Activated CD4-positive, alpha-beta T cell treated with anti-CD3 and anti-CD28 coated beads, Interleukin-2, amount 50 U/mL, for 24 hours (primary cell): ENCODE measurements around the gene SEC22B.
"Not testable (repeated sequence)": the region's sequence is repeated elsewhere in the genome, so short reads cannot be mapped to it uniquely, and the experiment has no call there.

Experiments
- DNase-seq, 2 donors: peaks; one replicate each; pipeline ENCODE4 v3.0.0-alpha.2; 2020; ENCODE audit warnings: low read depth in 1 of 2, low spot score in 1 of 2

The SEC22B gene

GRCh38 chr1:120176092-120176855 lies at the start of gene SEC22B:
SEC22B (minus strand) TSS chr1:120176520; CDS start chr1:120176381, 139 bp downstream.
- peak; percentile 66 to 89 for DNase-seq

DNA sequence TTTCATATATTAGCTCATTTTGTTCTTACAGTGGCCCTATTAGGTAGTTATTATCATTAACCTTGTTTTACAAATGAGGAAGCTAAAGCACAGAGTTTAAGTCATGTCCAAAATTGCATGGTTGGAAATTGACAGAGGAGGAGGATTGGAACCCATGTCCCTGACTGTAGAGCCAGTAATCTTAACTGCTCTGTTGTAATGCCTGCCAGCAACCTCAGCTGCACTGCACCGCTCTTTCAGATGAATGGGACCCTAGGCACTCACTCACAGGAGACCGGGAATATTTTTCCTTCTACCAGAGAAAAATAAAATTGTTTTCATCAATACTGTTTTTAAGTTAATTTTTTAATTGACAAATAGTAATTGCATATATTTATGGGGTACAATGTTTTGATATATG lies 41.6 kb upstream of the SEC22B start:
- DNase-seq, result not testable (repeated sequence)

DNA sequence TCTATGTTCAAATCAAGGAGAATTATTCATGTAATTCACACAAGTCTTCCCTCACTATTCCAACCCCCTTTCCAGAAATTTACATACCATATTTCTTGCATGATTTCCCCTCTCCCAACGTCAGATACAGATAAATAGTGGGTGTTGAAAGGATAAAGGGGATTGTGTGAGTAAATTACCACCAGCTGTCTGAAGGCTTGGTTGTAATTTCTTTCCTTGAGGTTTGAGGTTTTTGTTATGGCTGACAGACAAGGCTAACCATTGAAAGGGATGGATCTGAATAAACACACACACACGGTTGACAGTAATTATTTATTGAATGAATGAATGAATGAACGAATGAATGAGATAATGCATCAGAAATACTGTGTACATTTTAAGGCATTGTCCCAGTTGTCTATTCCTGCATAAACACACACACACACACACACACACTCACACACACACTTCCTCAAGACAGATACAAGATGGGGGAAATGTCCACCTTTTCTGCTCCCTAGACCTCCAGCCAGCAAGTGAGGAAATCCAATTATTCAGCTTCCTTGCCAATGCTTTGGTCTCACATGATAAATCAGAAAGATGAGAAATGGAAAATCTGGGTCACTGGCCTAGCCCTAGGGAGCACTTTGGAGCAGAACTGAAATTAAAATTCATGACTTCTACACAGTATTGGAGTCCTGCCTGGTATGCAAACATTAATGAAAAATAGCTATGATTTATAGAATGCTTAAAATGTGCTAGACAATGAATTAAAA lies 41.0 kb upstream of the SEC22B start:
- DNase-seq, result not testable (repeated sequence)

DNA sequence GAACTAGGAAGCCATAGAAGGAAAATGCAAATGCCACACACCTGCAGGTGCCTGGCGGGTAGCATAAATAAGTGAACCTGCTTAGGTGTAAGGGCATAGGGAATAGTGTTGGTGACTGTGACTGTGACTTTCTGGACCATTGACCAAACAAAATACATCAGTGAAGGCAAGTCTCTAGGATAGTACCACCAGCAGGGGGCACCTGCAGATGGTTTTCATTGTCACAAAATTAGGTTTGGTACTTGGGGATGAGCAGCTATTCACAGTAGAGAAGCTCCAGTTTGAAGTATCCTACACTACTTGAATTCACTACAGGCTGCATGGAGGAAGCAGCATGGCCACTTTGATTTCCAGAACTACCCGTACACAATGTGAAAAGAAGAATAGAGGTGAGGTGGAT lies 37.3 kb upstream of the SEC22B start:
- not testable (repeated sequence) for DNase-seq

- DNase-seq, result not testable (repeated sequence)
These were observed 34.4 kb upstream of the SEC22B start for GRCh38 chr1:120210754-120211153.

GRCh38 chr1:120196863-120197775 lies 20.8 kb upstream of the SEC22B start:
- DNase-seq, result not testable (repeated sequence)

DNA sequence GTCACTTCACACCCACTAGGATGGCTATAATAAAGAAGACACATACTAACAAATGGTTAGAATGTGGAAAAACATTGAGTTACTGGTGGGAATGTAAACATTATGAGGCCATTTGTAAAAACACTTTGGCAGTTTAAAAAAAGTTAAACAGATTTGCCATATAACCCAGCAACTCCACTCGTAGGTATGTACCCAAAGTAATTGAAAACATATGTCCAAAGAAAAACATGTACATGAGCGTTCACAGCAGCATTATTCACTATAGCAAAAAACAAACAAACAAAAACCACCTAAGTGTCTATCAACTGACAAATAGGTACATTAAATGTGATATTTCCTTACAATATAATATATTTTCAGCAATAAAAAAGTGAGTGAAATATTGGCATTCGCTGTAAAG lies 12.3 kb upstream of the SEC22B start:
- DNase-seq, result not testable (repeated sequence)

DNA sequence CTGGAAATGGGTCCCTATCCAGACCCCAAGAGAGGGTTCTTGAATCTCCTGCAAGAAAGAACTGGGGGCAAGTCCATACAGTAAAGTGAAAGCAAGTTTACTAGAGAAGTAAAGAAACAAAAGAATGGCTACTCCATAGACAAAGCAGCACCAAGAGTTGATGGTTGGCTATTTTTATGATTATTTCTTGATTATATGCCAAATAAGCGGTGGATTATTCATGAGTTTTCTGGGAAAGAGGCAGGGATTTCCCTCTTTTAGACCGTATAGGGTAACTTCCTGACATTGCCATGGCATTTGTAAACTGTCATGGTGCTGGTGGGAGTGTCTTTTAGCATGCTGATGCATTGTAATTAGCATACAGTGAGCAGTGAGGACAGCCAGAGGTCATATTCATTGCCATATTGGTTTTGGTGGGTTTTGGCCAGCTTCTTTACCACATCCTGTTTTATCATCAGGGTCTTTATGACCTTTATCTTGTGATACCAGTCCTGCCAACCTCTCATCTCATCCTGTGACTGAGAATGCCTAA lies 5.9 kb upstream of the SEC22B start:
- not testable (repeated sequence) for DNase-seq

DNA sequence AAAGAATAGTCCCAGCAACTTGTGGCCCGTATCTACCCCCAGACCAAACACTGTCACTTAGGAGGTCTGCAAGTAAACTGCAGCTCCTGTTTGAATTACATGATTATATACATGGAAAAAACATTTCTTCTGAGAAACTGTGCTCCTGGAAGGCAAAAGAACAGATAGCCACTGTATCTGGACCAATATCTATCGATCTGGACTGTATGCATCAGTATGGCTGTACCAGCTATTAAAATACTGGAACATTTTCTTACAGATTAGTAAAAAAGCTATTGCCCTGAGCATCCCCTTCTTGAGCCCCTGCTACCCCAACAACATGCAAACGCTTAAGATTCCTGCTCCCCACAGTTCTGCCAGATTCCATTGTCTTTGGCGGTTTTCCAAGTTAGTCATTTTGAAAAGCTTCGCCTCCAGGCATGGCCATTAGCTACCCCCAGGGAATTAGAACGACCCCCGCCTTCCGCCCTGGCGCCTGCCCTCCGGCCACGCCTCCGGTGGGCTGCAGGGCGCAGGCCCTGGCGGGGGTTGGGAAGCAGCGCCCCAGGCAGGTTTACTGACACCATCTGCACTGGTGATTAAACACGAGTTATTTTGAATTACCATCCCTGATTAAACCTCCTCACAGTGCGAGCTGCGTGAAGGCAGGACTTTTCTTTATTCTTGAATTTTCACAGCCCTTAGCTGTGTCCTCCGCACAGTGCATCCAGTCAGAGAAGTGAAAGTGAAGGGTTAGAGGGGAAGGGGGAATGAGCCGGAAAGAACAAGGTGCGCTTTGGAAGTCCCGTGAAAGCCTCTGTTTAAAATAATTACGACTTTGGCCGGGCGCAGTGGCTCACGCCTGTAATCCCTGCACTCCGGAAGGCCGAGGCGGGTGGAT lies 3.7 kb upstream of the SEC22B start:
- not testable (repeated sequence) for DNase-seq

DNA sequence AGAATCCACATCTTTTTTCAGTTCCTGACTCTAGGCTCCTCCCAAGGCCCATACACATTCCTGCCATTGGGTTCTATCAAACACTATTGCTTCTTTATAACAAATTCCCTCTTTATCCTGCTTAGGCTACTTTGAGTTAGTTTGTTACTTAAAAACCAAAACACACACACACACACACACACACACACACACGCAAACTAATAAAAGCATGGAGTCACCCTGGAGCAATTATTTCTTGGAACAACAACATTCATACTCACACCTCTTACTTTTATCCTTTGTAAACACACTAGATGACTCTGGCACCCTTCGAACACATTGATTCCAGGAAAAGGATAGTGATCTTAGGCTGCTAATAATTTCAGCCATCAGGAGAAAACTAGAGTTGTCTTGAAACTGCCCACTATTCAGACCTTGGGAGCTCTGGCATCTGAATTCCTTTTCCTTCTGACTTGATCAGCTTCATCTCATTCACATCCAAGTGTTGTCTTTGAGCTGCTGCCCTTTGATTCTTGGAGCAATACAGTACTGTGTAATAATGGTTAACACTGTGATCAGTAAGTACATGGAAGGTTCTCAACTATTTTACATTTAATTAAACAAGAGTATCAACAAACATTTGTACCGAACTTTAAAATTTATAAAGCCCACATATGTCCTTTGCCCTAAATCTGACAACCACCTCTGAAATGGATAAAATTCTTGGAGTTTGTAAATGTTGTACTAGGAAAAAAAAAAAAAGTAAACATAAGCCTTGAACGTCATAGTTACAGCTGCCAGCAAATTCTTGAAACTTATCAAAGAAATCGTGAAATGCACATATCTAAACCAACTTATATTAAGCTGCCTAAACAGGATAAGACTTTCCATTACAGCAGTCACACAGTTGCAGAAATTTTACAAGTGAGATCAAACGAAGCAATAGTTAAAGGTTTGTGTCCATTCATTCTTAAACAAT lies 2.8 kb upstream of the SEC22B start:
- no peak for DNase-seq

GRCh38 chr1:120178058-120178457 lies 1.7 kb upstream of the SEC22B start:
- not testable (repeated sequence) for DNase-seq

DNA sequence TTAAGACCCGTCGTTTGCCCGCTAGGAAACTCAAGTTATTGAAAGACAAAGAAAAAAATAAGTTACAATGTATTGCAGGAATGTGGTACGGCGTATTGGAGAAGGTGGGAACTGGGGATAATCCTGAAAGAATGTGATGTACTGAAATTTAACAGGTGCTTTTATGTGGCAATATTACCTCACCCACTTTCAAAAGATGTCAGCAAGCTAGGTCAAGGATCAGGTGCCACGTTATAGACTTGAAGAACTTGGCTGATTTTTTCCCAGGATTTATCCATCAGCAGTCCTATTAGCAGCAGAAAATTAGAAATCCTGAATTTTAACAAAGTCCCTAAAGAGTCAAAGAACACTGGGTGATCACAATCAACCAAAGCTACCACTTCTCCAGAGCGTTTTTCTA lies 632 bp downstream of the SEC22B start:
- DNase-seq, result not testable (repeated sequence)

DNA sequence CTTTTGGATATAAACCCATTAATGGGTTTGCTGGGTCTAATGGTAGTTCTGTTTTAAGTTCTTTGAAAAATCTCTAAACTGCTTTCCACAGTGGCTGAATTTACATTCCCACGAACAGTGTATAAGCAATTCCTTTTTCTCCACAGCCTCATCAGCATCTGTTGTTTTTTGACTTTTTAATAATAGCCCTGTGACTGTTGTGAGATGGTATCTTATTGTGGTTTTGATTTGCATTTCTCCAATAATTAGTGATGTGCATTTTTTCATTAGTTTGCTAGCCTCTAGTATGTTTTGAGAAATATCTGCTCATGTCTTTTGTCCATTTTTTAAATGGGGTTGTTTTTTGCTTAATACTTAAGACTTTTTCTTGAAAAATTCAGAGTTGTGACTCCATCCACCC lies 11.6 kb downstream of the SEC22B start:
- not testable (repeated sequence) for DNase-seq

DNA sequence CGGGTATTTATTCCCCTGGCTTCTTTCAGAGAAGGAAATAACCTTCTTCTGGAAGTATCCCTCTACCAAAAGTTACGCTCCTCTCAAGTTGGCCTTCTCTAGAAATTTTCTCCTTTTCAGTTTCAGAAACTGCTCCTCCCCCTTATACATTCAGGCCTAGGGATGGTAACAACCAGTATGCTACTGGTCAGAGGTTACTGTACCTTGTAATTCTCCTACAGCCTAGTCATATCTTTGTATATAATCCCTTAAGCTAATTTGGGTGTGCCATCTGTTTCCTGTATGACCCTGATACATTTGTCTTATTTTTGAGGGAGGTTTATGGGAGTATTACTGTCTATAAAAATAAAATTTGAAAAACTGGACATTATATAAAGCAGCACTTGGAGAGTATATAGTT lies 14.3 kb downstream of the SEC22B start:
- DNase-seq, result not testable (repeated sequence)

DNA sequence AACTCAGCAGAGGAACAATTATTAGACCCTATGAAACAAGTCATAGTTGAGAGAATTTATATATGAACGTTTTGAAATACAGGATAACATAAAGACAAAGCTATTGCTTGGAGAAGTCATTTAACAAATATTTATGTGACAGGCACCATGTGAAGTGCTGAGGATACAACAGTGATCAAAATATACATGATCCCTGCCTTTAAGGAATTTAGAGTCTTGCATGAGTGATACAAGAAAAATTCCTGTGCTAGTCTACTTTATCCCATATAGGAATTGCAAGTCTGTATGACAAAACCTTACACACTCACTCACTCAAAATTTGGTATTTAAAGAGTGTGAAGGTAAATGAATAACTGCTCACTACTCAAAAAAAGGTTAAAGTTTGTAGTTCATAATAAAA lies 17.8 kb downstream of the SEC22B start:
- not testable (repeated sequence) for DNase-seq

GRCh38 chr1:120158086-120158485 lies 18.2 kb downstream of the SEC22B start:
- DNase-seq, result not testable (repeated sequence)

GRCh38 chr1:120150138-120150822 lies 26.0 kb downstream of the SEC22B start:
- not testable (repeated sequence) for DNase-seq

DNA sequence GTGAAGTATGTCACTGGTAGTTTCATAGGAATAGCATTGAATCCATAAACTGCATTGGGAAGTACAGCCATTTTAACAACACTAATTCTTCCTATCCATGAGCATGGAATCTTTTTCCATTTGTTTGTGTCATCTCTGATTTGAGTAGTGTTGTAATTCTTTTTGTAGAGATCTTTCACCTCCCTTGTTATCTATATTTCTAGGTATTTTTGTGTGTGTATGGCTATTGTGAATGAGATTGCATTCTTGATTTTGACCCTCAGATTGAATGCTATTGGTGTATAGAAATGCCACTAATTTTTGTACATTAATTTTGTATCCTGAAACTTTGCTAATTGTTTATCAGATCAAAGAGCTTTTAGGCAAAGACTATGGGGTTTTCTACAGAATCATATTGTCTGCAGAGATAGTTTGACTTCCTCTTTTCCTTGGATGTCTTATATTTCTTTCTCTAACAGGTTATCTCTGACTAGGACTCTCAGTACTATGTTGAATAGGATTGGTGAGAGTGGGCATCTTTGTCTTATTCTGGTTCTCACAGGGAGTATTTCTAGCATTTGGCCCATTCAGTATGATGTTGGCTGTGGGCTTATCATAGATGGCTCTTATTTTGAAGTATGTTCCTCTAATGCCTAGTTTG lies 26.8 kb downstream of the SEC22B start:
- DNase-seq, result not testable (repeated sequence)
